CD4-positive, alpha-beta T cell treated with Interleukin-17A for 1 hour (primary cell): ENCODE measurements around the gene SLC9A8.
"Not testable (repeated sequence)": the region's sequence is repeated elsewhere in the genome, so short reads cannot be mapped to it uniquely, and the experiment has no call there.

Source experiments
- DNase-seq: peaks from one replicate; pipeline ENCODE4 v3.0.0-alpha.2; 2020

The SLC9A8 gene

GRCh38 chr20:49812507-49813304 lies at the start of gene SLC9A8:
Gene SLC9A8, plus strand, starts transcription at chr20:49812828. Its CDS starts 95 bp downstream, at chr20:49812923.
- DNase-seq = peak; percentile 93

- no peak for DNase-seq
Observed at GRCh38 chr20:49762940-49763766, 49.5 kb upstream of the SLC9A8 start.

GRCh38 chr20:49765413-49765736 lies 47.3 kb upstream of the SLC9A8 start:
- no peak for DNase-seq

GRCh38 chr20:49765846-49766541 lies 46.6 kb upstream of the SLC9A8 start:
- DNase-seq = no peak

GRCh38 chr20:49766979-49767521 lies 45.6 kb upstream of the SLC9A8 start:
- DNase-seq = no peak

- peak; percentile 63 for DNase-seq
Observed at GRCh38 chr20:49768204-49769047, 44.2 kb upstream of the SLC9A8 start.

GRCh38 chr20:49769048-49769581 lies 43.5 kb upstream of the SLC9A8 start:
- DNase-seq = no peak

- no peak for DNase-seq
Observed at GRCh38 chr20:49770634-49771033, 42.0 kb upstream of the SLC9A8 start.

GRCh38 chr20:49774213-49774612 lies 38.4 kb upstream of the SLC9A8 start:
- DNase-seq = not testable (repeated sequence)

GRCh38 chr20:49775229-49775693 lies 37.4 kb upstream of the SLC9A8 start:
- no peak for DNase-seq

- DNase-seq = no peak
Observed at GRCh38 chr20:49779972-49780371, 32.7 kb upstream of the SLC9A8 start.

GRCh38 chr20:49781676-49782075 lies 31.0 kb upstream of the SLC9A8 start:
- DNase-seq = no peak

- DNase-seq = not testable (repeated sequence)
Observed at GRCh38 chr20:49782439-49782838, 30.2 kb upstream of the SLC9A8 start.

GRCh38 chr20:49783021-49783995 lies 29.3 kb upstream of the SLC9A8 start:
- not testable (repeated sequence) for DNase-seq

- no peak for DNase-seq
Observed at GRCh38 chr20:49784291-49784690, 28.3 kb upstream of the SLC9A8 start.

GRCh38 chr20:49785149-49785851 lies 27.3 kb upstream of the SLC9A8 start:
- no peak for DNase-seq

- no peak for DNase-seq
Observed at GRCh38 chr20:49785852-49786175, 26.8 kb upstream of the SLC9A8 start.

- DNase-seq = no peak
Observed at GRCh38 chr20:49786196-49786595, 26.4 kb upstream of the SLC9A8 start.

GRCh38 chr20:49786668-49787370 lies 25.8 kb upstream of the SLC9A8 start:
- DNase-seq = no peak
